HG02763 (cell line): ENCODE measurements around the gene B3GALT6.
"Not testable (repeated sequence)": the region's sequence is repeated elsewhere in the genome, so short reads cannot be mapped to it uniquely, and the experiment has no call there.

Experiments used
- ATAC-seq: cut with Tn5 transposase; IDR thresholded peaks from one replicate; pipeline ENCODE4 v1.9.1; 2021; ENCODE audit warnings: mild to moderate bottlenecking, moderate library complexity; ENCODE audit not compliant: unreplicated experiment

Gene B3GALT6

GRCh38 chr1:1232208-1232795 is at the start of gene B3GALT6:
Gene B3GALT6, plus strand, starts transcription at chr1:1232237. Its CDS starts 42 bp downstream, at chr1:1232279.
- no peak for ATAC-seq

- ATAC-seq, result no peak
Measured at GRCh38 chr1:1182491-1183220, 49.4 kb upstream of the B3GALT6 start.

GRCh38 chr1:1183221-1183747 is 48.8 kb upstream of the B3GALT6 start:
- no peak for ATAC-seq

GRCh38 chr1:1183833-1184775 is 47.9 kb upstream of the B3GALT6 start:
- no peak for ATAC-seq

GRCh38 chr1:1185101-1185765 is 46.8 kb upstream of the B3GALT6 start:
- no peak for ATAC-seq

GRCh38 chr1:1187938-1188337 is 44.1 kb upstream of the B3GALT6 start:
- ATAC-seq, result no peak

GRCh38 chr1:1189111-1189510 is 42.9 kb upstream of the B3GALT6 start:
- no peak for ATAC-seq

- no peak for ATAC-seq
Measured at GRCh38 chr1:1191734-1192133, 40.3 kb upstream of the B3GALT6 start.

GRCh38 chr1:1194723-1195122 is 37.3 kb upstream of the B3GALT6 start:
- ATAC-seq, result no peak

GRCh38 chr1:1195726-1196125 is 36.3 kb upstream of the B3GALT6 start:
- not testable (repeated sequence) for ATAC-seq

GRCh38 chr1:1196431-1197187 is 35.4 kb upstream of the B3GALT6 start:
- no peak for ATAC-seq

GRCh38 chr1:1197188-1197500 is 34.9 kb upstream of the B3GALT6 start:
- no peak for ATAC-seq

GRCh38 chr1:1197551-1198422 is 34.2 kb upstream of the B3GALT6 start:
- no peak for ATAC-seq

- ATAC-seq, result no peak
Measured at GRCh38 chr1:1198423-1199140, 33.5 kb upstream of the B3GALT6 start.

- ATAC-seq, result no peak
Measured at GRCh38 chr1:1199141-1199960, 32.7 kb upstream of the B3GALT6 start.

- no peak for ATAC-seq
Measured at GRCh38 chr1:1199961-1200875, 31.8 kb upstream of the B3GALT6 start.
